ENCODE data around the gene MBD5.

DNA sequence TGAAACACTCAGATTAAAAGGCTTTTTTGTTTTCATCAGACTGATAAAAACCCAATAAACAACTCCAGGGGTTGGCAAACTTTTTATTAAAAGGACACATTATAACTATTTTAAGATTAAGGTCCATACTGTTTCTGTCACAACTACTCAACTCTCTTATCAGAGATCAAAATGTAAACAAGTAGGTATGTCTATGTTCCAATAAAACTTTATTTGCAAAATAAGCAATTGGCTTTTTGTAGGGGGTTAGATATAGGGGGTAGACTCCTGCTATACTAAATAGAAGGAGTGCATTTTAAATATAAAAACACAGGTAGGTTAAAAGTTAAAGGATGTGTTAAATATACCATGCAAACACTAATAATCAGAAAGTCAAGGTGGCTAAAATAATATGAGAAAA is 174.0 kb downstream of the MBD5 start:
- no peak for TF ChIP-seq YY1 (IDR thresholded peaks at IDR 0.05; ENCODE audit: insufficient read depth, insufficient read length)
- no peak for TF ChIP-seq SUZ12 (IDR thresholded peaks at IDR 0.05; ENCODE audit: extremely low read depth, insufficient read depth, insufficient read length)
- no peak for TF ChIP-seq ZNF274 (IDR thresholded peaks at IDR 0.05; ENCODE audit: low read depth, low read length)

All from NT2/D1 (cell line).